ENCODE data around the gene TRAP1.
"Not testable (repeated sequence)": the region's sequence is repeated elsewhere in the genome, so short reads cannot be mapped to it uniquely, and the experiment has no call there.

TRAP1 gene

DNA sequence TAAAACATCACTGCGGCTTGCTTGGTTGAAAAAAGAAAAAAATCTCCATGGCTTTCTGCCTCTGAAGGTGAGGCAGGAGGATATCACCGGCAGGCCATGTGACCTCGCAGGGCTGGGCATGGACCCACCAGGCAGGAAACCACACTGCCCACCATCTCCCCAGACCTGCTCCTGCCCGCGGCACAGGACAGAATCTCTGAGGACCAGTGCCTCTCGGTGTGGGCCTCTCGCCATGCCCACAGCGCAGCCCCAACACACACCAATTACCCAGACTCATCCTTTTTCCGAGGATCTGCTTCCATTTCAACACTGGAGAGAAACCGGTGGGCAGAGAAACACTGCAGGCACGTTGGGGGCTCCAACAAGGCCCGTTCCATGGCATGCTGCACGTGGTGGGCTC is 46.6 kb downstream of the TRAP1 start:
- no peak for DNase-seq

GRCh38 chr16:3669082-3669481 is 48.2 kb downstream of the TRAP1 start:
- no peak for DNase-seq

- no peak for DNase-seq
Observed at GRCh38 chr16:3668626-3669025, 48.7 kb downstream of the TRAP1 start.

GRCh38 chr16:3665508-3665907 is 51.8 kb downstream of the TRAP1 start:
- no peak for DNase-seq

DNA sequence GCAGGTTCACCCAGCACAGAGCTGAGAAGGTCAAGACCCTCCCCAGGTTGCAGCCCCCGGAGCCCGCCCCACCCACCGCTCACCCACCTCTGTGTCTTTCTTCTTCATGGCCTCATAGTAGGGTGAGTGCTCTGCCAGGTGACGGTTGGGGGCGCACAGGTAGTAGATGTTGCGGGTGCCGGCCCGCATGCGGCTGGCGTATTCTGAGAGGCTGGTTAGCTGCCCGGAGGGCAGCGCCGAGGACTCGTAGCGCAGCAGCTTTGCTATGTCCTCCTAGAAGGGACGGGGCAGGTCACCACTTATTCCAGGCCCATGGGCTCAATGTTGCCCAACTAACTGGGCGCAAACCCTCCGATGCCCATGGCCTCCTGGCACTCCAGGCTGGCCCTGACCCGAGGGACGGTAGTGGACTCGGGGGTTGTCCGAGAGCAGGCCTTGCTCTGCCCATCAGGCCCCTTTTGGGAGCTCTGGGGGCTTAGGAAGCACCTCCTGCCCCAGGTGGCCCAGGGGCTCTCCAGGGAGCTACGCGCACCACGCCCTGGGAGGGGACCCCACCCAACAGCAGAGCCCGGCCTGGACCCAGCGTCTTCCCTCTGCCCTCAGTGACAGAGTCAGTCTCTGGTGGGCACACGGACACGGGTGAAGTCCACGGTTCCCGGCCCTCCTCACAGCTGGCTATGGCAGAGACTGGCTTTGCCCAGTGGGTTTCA is 53.0 kb downstream of the TRAP1 start:
- no peak for DNase-seq

DNA sequence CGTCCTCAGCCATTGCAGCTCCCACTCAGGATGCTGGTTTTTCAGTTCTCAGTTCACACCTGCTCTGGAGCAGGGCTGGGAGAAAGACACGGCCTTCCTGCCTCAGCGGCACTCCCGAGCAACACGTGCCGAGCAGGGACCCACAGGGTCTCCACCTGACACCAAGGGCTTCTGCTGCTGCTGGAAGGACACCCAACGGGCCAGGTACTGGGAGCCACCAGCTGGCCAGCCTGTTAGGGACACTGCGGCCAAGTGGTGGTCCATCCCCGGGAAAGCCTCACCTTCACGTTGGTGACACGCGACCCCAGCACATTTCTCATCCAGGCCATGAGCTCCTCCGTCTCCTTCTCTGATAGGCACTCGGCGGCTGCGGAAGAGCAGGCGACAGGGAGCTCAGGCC is 54.7 kb downstream of the TRAP1 start:
- no peak for DNase-seq

- no peak for DNase-seq
Observed at GRCh38 chr16:3661922-3662321, 55.4 kb downstream of the TRAP1 start.

DNA sequence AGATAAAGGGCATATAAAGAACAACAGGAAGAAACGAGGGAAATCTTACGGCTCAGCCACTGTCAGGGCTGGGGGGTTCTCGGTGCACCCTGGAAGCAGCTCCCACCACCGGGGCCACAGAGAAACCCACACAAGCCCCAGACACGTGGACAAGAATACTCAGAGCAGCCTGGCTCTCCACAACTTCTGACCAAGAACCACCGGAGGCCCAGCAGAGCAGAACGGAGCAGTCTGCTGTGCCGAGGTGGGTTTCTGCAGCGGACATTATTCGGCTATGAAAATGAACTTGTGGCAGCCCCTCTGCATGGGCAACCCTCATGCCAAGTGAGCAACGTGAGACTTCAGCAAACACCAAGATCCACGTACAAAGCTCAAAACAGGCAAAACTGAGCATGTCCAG is 56.0 kb downstream of the TRAP1 start:
- DNase-seq: no peak

DNA sequence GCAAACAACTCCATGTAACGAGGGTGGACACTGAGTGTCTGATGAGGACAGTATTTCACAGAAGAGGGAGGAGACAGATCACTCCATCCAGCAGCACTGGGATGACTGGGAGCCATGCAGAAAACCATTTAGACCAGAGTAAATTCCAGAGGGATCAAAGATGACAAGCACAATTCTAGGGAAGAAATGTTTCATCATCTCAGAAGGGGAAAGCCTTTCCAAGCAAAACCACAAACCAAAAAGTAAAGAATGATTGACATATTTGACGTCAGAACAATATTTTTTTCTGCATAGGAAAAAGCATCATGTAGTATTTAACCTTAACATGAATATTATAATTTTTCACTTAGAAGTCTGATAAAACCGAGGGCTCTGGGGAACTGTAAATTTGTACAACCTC is 58.1 kb downstream of the TRAP1 start:
- DNase-seq: no peak

GRCh38 chr16:3656491-3657468 is 60.5 kb downstream of the TRAP1 start:
- DNase-seq: no peak

DNA sequence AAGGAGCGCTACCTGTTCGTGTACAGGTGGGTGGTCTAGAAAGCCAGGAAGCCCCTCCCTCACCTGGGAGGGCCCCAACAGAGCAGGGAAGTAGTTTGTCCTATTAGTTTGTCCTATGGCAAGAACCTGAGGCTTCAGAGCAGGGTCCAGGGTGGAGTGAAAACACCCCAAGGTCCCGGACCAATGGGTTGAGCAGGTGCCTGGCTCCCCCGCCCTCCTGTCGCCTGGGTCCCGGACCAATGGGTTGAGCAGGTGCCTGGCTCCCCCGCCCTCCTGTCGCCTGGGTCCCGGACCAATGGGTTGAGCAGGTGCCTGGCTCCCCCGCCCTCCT is 61.2 kb downstream of the TRAP1 start:
- not testable (repeated sequence) for DNase-seq

DNA sequence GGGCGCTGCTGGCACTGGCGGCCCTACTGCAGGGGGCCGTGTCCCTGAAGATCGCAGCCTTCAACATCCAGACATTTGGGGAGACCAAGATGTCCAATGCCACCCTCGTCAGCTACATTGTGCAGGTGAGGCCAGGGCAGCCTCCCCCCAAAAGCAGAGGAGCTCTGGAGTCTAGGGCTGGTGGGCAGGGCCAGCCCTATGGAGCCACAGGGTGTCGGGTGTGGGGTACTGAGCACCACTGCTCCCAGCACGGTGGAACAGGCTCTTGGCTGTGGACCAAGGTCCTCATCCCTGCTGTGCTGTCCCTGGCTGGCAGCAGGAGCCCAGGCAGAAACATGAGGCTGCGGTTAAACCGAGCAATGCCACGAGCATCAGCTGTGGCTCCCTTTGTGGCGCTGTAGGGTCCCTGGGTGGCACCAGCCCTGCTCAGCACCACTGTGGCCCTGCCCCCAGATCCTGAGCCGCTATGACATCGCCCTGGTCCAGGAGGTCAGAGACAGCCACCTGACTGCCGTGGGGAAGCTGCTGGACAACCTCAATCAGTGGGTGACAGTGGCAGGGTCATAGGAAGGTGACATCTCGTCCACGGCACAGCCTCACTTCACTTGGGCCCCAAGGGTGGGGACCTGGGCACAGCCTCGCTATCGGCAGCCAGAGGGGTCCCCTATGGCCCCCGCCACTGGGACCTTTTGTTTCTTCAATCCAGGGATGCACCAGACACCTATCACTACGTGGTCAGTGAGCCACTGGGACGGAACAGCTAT is 61.7 kb downstream of the TRAP1 start:
- no peak for DNase-seq

DNA sequence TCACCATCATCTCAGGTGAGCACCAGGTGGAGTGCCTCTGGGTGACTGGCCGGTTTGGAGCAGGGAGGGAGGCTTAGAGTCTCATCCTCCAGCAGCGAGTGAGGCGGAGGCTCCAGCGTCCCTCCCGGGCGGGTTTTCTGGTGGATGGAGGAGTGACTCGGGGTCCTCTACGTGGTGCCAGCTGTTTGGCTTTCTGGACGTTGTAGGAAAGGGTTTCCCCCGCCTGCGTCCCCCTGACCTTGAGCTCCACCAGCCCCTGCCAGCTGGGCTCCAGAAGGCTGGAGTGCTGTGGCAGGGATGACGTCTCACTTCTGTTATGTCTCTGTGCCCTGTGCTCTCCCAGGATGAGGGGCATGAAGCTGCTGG is 62.3 kb downstream of the TRAP1 start:
- DNase-seq: no peak

- DNase-seq: no peak
Observed at GRCh38 chr16:3654249-3654991, 62.9 kb downstream of the TRAP1 start, which contains the start of gene DNASE1. DNASE1 (plus strand) TSS chr16:3654691; CDS start chr16:3655374, 683 bp downstream.

- DNase-seq: no peak
Observed at GRCh38 chr16:3652373-3653195, 64.7 kb downstream of the TRAP1 start.

GRCh38 chr16:3651461-3652372 is 65.6 kb downstream of the TRAP1 start:
- no peak for DNase-seq

- DNase-seq: no peak
Observed at GRCh38 chr16:3650631-3651265, 66.6 kb downstream of the TRAP1 start.

- DNase-seq: no peak
Observed at GRCh38 chr16:3646348-3646920, 70.9 kb downstream of the TRAP1 start.

- no peak for DNase-seq
Observed at GRCh38 chr16:3645504-3646347, 71.6 kb downstream of the TRAP1 start.

All from NCI-H1436 treated with DMSO at 0.1 percent for 48 hours (cell line).